Epithelial cell of proximal tubule (primary cell): Measurements from ENCODE around the gene GJA9. TPM values are rescaled to one million over a fixed set of nuclear protein-coding genes. Genes with fewer than 3 reads are reported as not detected.

Experiments used
- DNase-seq: peaks from one replicate; pipeline ENCODE4 v3.0.0-alpha.2; 2011; ENCODE audit warnings: low read depth
- H3K4me3 ChIP-seq: 2 replicates; pipeline ENCODE4 v1.5.1; 2011; ENCODE audit warnings: low read depth, mild to moderate bottlenecking, low read length
- total RNA-seq: library from RNA; depleted of rRNA; stranded (reverse); fragments of >200 nt; gene quantifications from 2 replicates; pipeline ENCODE4 v1.2.3, GENCODE V29; 2015
- TF ChIP-seq, protein P1 (sequence below): conservative IDR thresholded peaks from 2 replicates; pipeline ENCODE4 v1.5.1; 2012; ENCODE audit warnings: low read depth, mild to moderate bottlenecking, low read length

Gene GJA9
- not detected in 2 replicates for total RNA-seq

- no peak for DNase-seq
- no peak within 1 kb of the TSS for H3K4me3 ChIP-seq
- TF ChIP-seq, protein P1, sequence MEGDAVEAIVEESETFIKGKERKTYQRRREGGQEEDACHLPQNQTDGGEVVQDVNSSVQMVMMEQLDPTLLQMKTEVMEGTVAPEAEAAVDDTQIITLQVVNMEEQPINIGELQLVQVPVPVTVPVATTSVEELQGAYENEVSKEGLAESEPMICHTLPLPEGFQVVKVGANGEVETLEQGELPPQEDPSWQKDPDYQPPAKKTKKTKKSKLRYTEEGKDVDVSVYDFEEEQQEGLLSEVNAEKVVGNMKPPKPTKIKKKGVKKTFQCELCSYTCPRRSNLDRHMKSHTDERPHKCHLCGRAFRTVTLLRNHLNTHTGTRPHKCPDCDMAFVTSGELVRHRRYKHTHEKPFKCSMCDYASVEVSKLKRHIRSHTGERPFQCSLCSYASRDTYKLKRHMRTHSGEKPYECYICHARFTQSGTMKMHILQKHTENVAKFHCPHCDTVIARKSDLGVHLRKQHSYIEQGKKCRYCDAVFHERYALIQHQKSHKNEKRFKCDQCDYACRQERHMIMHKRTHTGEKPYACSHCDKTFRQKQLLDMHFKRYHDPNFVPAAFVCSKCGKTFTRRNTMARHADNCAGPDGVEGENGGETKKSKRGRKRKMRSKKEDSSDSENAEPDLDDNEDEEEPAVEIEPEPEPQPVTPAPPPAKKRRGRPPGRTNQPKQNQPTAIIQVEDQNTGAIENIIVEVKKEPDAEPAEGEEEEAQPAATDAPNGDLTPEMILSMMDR, result no peak
These were observed at the start of gene GJA9 for GRCh38 chr1:38881487-38881886. Gene GJA9, minus strand, starts transcription at chr1:38881587. Its CDS starts 5,489 bp downstream, at chr1:38876098.

GRCh38 chr1:38929476-38929875, 48.1 kb upstream of the GJA9 start:
- no peak for DNase-seq
- TF ChIP-seq, protein P1, result no peak
- no peak overlapping the region for H3K4me3 ChIP-seq

- DNase-seq, result no peak
- TF ChIP-seq, protein P1, result no peak
- H3K4me3 ChIP-seq, result no peak overlapping the region
These were observed 47.7 kb upstream of the GJA9 start for GRCh38 chr1:38929054-38929453.

- no peak overlapping the region for H3K4me3 ChIP-seq
- DNase-seq, result no peak
- TF ChIP-seq, protein P1, result no peak
These were observed 44.7 kb upstream of the GJA9 start for GRCh38 chr1:38926091-38926490.

DNA sequence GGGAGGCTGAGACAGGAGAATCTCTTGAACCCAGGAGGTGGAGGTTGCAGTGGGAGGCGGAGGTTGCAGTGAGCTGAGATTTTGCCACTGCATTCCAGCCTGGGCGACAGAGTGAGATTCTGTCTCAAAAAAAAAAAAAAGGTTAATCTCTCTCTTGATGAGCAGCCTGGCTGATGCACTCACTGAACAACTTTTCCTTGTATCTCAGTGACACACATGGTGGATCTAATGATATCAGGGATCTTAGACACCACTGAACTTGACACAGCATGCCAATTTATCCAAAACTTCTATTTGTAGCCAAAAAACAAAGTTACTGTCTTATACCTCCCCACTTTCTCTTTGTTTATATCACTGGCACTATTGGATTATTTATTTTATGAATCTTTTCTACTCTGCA, 44.0 kb upstream of the GJA9 start:
- no peak overlapping the region for H3K4me3 ChIP-seq
- DNase-seq, result no peak
- TF ChIP-seq, protein P1, result no peak

DNA sequence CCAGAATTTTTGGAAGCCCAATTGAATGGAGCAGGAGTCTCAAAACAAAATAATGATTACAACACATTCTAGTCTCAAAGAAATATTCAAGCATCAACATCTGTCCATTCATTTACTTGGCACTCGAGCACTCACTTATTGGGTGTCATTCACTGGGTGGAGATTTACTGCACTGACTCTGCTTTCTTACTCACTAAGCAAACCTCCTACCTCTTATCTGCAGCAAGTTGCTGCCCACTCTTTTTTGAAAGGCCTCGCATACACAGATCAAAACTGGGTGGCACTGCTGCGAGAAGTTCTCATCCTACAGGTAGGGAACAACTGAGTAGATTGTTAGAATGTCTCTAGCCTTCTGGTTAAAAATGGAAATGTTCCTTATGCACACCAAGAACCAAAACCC, 42.2 kb upstream of the GJA9 start:
- H3K4me3 ChIP-seq, result no peak overlapping the region
- DNase-seq, result no peak
- TF ChIP-seq, protein P1, result no peak

GRCh38 chr1:38919130-38919529, 37.7 kb upstream of the GJA9 start:
- no peak overlapping the region for H3K4me3 ChIP-seq
- TF ChIP-seq, protein P1, result no peak

More at GRCh38 chr1:38919130-38919529, 37.7 kb upstream of the GJA9 start:
- DNase-seq, result no peak
